ENCODE measurements around the gene PANK2.
"Not testable (repeated sequence)": the region's sequence is repeated elsewhere in the genome, so short reads cannot be mapped to it uniquely, and the experiment has no call there.

The PANK2 gene

DNA sequence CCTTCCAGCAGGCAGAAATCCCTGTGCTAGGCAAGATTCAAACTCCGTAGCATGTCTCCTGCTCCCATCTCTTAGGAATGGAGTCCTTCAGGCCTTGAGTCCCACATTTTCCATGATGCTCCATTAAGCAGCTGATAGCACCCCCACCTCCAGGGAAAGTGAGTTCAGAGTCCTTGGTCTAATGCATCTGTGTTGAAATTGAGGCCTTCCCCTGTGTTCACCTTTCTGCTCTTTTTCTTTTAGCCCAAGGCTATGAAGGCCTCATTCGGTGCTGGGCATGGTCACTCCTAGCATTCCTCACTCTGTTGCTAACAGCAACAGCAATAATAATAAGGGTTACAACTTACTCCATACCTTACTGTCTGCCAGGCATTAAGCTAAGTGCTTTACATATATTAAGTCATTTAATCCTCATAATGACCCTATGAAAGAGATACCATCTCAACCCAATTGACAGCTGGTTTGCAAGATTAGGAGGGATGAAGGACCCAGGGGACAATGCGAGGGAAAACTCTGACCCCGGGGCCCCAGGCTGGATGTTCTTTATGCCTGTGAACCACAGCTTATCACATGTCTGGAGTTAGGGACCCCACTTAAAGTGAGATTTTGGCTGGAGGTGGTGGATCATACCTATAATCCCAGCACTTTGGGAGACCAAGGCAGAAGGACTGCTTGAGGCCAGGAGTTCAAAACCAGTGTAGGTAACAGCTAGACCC lies 17.5 kb upstream of the PANK2 start:
- no peak for DNase-seq

DNA sequence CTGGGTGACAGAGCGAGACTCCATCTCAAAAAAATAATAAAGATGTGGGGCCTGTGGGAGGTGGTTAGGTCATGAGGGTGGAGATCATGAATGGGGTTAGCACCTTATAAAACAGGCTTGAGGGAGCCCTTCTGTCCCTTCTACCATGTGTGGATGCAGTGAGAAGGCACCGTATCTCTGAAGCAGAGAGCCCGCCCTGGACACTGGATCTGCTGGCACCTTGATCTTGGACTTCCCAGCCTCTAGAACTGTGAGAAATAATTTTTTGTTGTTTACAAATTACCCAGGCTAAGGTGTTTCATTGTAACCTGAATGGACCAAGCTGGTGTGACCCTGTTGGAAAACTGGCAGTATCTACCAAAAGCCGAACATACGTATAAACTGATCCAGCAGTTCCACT lies 15.7 kb upstream of the PANK2 start:
- no peak for DNase-seq

DNA sequence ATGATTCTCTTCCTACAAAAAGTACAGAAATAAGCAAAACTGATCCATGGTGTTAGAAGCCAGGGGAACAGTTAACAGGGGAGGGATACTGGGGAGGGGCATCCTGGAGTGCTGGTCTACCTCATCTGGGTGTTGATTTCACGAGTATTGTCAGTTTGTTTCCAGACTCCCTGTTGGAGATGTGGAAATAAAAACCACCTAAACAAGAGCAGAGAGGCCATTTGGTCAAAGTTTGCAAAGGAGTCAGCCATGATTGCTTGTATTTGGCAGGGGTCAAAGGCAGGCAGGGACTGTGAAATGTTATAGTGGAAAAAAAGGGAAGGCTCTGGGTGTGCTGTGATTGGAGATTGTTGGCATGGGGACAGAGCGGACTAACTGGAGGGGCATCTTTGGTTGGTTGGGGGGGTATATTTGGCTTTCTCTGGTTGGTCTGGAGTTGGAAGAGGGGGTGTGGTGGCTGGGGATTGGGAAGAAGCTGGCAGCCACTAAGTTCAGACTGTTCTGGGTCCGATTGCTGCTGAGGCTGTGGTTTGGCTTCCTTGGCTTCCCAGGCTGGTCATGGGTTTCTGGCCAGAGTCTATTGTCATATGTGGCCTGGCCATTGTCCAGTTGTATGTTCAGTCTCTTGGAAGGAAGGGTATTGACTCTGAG lies 14.9 kb upstream of the PANK2 start:
- no peak for DNase-seq

DNA sequence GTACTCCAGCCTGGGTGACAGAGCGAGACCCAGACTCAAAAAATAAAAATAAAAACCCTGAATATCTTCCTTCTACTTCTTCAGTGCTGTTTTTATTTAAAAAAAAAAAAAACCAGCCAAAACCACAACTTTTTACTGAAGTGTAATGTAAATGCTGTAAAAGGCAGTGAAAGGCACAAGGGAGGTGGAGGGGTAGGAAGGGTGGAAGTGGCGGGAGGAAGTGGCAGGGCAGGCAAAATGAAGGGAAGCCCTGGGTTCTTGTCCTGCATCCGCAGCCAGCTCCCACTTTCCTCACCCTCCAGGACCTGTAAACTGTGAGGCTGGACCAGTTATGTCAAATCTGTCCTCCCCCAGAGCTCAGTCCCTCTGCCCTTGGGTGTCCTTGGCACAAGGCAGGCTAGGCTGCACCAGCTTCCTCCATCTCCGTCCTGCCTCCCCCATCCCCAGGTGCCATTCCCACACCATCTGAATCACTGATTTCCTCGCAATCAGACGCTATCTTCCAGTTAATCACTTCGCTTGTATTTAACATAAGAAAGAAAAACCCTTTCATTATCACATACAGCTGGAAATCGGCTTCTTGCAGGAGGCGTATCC lies 13.7 kb upstream of the PANK2 start:
- no peak for DNase-seq

DNA sequence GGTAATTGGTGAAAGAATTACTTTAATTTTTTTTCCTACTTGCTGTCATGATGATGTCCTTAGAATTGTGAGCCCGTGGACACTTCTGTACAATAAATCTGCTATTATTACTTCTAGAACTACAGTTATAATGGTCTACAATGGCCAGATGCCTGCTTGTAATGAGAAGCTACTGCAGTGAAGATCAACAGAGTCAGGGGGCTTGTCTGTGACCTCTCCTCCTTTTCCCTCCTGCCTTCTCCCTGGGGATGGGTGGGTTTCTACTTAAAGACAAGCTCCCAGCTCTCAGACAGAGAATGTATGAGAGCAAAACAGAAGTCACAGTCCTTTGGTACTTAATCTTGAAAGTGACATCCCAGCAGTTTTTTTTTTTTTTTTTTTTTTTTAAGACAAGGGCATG lies 13.2 kb upstream of the PANK2 start:
- DNase-seq, result no peak

DNA sequence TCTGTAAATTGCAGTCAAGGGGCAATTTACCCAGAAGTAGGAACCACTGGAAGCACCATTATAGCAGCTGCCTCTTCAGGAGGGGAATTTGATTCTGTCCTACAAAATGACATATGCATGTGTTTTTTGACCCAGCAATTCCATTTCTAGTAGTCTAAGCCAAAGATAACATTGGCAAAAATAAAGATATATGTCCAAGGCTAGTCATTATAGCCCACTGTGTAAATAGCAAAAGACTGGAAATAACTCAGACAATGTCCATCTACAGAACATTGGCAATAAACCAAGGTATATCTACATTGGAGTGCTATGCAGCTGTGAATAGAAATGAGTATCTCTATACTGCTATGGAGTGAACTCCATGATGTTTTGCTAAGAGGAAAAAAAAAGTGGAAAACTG lies 12.5 kb upstream of the PANK2 start:
- DNase-seq, result no peak

DNA sequence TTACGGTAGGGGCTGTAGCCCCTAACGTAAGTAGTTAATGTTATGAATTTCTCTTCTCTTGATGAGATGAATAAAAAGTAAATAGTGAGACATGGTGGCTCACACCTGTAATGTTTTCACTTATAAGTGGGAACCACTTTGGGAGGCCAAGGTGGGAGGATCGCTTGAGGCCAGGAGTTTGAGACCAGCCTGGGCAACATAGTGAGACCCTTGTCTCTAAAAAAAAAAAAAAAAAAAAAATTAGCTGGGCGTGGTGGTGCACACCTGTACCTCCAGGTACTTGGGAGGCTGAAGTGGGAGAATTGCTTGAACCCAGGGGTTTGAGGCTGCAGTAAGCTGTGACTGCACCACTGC lies 10.3 kb upstream of the PANK2 start:
- not testable (repeated sequence) for DNase-seq

DNA sequence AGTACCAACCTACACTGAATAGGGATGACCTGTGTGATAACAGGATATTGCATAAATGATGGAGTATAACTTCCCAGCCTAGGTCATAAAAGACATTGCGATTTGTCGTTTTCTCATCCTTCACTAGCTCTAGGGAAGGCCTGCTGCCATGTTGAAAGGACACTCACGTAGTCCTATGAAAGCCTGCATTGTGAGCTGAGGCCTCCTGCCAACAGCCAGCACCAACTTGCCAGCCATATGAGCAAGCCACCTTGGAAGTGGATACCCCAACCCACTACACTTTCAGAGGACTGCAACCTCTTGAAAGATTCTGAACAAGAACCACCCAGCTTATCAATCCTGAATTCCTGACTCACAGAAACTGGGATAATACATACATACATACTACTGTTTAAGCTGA lies 3.5 kb upstream of the PANK2 start:
- DNase-seq, result no peak

DNA sequence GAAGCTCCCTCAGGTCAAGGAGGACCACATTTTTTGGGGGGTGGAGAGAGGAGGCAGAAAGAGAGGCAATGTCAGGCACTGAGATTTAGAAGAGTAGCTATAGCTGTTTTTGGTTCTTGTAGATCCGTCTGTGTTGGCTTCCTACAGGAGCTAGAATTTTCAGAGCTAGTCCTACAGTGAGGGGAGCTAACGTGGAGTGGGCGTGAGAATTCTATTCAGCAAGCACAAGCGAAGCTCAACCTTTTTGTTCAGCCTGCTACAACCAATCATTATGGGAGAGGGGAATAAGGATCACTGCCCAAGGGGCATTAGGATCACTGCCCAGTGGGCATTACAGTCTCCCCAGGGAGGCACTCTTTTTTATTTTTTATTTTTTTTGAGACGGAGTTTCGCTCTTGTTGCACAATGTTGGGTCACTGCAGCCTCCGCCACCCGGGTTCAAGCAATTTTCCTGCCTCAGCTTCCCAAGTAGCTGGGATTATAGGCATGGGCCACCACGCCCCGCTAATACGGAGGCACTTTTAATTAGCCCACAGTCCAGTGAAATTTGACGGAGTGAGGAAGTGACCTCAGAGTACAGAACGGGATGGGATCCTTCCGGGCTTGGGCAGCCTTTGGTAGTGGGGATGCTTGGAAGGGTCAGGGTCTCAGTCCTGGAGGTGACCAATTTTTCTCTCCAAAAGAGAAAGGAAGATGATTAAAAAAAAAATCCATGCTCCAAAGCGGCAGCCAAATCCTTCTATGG lies 1.1 kb upstream of the PANK2 start:
- DNase-seq, result no peak

DNA sequence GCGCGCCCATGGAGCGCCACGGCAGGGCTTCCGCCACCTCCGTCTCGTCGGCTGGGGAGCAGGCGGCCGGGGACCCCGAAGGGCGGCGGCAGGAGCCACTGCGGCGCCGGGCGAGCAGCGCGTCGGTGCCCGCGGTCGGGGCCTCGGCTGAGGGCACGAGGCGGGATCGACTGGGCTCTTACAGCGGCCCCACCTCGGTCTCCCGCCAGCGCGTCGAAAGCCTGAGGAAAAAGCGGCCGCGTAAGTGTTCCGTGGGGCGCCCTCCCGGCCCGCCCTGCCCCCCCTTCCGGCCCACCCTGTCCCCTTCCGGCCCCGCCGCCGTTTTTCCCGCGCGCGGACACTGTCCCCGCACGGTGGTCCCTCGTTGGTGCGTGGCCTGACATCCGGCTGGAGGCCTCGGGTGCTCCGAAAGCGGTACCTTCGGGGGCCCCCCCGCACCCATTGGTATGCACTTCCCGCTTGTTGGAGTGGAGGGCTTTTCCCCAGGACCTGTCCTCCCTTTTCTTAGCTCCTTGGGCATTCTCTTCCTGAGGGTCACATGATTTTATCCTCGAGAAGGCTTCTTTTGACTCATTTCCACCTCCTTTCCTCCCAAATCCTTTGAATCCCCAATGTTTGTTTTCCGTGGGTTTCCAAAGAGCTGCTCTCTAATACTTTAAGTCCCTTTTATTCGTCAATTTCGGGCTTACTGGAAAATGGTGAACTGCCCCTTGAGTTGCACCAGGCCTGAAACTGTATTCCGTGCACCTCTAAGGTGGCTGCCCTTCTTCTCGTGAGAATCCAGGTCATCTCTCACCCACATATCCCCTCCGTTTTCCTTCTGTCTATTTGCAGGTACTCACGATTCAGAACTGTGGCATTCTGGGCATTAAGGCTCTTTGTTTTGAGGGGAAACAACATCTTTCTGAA lies 556 bp downstream of the PANK2 start:
- peak in 3 of 5 experiments; percentile 6 to 63 (median 17) for DNase-seq

DNA sequence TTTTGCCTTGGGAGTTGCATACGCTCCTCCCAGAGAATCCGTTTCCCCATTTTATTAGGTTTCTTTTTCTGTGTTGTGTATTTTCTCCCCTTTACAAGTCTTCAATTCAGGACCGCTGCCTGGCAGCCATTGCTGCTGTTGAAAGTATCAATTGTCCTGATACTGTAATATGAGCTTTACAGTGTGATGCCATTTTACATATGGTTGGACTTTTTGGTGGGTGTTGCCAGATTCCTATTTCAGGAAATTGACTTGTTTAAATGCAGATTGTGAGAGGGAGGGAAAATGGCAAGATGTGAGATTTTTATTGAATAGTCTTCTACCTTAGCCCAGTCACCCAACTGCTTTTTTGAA lies 1.2 kb downstream of the PANK2 start:
- DNase-seq, result peak in 1 of 5 experiments; percentile 34

DNA sequence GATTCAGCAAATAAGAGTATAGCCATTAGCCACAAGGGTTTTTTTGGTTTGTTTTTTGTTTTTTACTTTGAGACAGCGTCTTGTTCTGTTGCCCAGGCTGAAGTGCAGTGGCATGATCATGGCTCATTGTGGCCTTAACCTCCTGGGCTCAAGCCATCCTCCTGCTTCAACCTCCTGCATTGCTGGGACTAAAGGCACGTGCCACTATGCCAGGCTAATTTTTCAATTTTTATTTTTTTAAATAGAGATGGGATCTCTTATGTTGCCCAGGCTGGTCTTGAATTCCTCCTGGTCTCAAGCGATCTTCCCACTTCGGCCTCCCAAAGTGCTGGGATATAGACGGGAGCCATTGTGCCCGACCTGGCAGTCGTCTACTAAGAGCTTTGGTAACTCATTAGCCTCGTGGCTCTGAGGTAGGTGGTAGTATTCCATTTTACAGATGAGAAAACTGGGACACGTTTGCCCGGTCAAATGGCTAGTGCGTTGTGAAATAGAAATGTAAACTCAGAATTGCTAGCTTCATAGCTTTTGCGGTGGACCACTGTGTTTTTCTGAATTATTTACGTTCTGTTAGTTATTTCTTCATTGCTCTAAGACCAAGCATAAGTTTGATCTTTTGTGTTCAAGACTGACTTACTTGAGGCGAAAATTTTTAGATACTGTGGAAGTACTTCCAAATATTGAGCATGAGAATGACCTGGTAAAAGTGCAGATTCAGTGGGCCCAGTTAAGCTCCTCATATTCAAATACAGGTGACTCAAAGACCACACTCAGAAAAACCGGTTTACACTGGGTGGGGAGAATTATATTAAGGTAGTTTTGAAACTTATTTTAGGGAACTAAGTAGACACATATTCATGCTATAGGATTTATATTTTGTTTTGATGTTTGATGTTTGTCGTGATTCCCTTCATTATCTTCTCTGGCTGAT lies 2.1 kb downstream of the PANK2 start:
- no peak for DNase-seq

DNA sequence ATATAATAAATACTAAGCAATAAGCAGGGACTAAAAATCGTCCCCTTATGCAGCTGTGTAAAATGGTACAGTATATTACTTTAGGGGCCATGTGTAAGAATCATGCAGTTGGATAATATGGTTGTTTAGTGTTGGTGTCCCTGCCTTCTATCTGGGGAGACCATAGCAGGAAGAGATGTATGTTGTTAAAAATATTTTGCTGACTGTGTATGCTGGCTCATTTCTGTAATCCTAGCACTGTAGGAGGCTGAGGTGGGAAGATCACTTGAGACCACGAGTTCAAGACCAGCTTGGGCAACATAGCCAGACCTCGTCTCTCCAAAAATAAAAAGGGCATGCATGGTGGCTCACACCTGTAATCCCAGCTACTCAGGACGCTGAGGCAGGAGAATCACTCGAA lies 5.6 kb downstream of the PANK2 start:
- peak in 1 of 5 experiments; percentile 30 for DNase-seq

DNA sequence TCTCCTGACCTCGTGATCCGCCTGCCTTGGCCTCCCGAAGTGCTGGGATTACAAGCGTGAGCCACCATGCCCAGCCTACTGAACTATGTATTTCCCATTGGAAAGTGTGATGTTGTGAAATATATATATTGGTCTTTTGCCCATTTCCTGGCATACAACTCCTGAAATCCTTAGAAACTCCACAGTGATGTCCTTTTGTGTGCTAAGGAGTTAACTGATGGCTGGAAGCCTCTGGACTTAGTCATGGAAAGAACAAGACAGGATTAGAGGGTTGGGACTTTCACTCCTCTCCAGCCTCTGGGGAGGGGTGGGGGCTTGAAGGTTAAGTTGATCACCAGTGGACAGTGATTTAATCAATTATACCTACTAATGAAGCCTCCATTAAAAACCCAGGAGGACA lies 7.1 kb downstream of the PANK2 start:
- DNase-seq, result no peak

DNA sequence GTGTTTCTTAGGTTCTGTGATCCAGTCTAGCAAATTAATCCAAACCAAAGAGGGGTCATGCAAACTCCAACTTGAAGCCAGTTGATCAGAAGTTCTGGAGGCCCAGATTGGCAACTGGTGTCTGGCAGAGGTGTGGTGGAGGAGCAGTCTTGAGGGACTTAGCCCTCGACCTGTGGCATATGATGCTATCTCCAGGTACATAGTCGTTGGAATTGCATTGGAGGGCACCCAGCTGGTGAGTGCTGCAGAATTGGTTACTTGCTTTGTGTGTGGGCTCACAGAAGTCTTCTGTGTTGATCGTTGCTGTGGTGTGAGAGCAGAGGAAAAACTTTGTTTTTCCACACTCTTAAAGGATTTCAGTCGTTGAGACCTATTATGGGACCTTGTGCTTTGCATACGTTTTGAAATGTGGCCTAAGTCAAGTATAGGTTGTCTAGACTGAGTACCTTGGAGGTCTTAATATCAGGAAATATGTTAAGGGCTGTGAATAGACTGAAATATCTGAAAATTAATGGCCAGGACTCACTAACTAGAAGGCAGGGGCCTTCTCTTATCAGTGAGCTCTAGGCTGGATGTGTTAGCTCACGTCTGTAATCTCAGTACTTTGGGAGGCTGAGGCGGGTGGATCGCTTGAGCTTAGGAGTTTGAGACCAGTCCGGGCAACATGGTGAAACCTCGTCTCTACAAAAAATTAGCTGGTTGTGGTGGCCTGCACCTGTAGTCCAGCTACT lies 7.8 kb downstream of the PANK2 start:
- DNase-seq, result no peak

DNA sequence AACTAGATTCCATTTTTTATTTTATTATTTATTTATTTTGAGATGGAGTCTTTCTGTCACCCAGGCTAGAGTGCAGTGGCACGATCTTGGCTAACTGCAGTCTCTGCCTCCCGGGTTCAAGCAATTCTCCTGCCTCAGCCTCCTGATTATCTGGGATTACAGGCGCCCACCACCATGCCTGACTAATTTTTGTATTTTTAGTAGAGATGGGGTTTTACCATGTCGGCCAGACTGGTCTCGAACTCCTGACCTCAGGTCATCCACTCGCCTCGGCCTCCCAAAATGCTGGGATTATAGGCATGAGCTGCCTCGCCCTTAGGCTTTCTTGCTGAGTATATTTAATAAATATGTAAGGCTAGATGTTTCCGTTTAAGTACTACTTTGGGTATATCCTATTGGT lies 9.0 kb downstream of the PANK2 start:
- DNase-seq, result not testable (repeated sequence)

DNA sequence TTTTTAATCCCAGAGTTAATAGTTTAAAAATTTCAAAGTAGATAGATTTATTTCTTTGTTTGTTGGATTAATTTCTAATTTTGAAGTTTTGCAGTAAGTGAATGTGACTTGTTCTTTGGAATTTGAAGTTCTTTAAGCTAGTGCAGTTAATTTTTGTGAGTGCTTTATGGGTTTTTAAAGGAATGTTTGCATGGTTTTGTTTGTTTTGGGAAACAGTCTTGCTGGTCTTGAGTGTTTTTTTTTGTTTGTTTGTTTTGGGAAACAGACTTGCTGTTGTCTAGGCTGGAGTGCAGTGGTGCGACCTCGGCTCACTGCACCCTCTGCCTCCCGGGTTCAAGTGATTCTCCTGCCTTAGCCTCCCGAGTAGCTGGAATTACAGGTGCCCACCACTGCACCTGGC lies 9.5 kb downstream of the PANK2 start:
- no peak for DNase-seq

DNA sequence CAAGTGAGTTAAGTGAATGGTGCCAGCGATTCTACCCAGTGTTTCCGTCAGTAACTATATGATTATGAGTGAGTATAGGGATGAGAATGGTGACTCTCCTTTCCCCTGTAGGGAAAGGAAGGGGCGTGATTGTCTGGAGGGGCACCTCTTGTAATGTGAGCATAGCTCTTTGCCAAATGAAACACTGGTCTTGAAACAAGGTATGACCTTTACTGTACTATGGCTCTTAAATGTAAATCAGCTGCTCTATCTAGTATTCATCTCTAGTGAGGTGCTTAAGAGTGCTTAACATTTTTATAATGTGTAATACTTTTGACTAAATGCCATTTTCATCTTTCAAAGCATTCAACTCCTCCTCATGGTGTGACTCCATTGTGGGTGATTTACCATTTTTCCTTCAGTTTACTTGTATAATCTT lies 11.0 kb downstream of the PANK2 start:
- DNase-seq, result no peak

DNA sequence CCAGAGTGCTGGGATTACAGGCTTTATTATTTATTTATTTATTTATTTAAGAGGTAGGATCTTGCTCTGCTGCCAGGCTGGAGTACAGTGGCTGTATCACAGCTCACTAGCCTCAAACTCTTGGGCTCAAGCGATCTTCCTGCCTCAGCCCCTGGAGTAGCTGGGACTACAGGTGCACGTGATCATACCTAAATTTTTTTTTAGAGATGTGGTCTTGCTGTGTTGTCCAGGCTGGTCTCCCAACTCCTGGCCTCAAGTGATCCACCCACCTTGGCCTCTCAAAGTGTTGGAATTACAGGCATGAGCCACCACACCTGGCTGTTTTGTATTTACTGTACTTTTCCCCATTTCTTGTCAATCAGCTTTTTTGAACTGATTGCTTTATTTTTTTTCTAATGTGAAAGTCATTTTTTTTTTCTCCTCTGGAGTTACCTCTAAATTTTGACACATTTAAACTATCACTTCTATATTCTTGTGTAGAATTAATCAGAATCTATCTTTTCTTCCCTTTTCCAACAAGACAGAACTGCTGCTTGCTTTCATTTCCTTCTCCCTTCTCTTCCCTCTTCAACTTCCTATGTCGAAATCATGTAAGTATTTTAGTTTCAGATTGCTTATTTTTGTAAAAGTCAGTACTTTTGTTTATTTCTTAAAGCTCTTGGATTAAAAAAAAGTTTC lies 12.0 kb downstream of the PANK2 start:
- DNase-seq, result no peak
